HuH-7.5 (cell line): ENCODE measurements around the gene NCOR2.

ENCODE experiments used
- DNase-seq: peaks from one replicate; pipeline ENCODE4 v3.0.0; 2011; ENCODE audit warnings: low spot score

Gene NCOR2

GRCh38 chr12:124566997-124567672 is at the start of gene NCOR2:
TSS of gene NCOR2 (minus strand) at chr12:124567612. CDS start at chr12:124495251, 72,361 bp downstream.
- DNase-seq: peak; percentile 45

GRCh38 chr12:124616394-124617221 is 49.2 kb upstream of the NCOR2 start:
- DNase-seq: no peak

- DNase-seq: no peak
Observed at GRCh38 chr12:124614512-124615292, 47.3 kb upstream of the NCOR2 start.

- DNase-seq: no peak
Observed at GRCh38 chr12:124613151-124613585, 45.8 kb upstream of the NCOR2 start.

GRCh38 chr12:124612410-124612680 is 44.9 kb upstream of the NCOR2 start:
- no peak for DNase-seq

GRCh38 chr12:124611559-124612409 is 44.4 kb upstream of the NCOR2 start:
- DNase-seq: no peak

- no peak for DNase-seq
Observed at GRCh38 chr12:124610629-124611558, 43.5 kb upstream of the NCOR2 start.

GRCh38 chr12:124610021-124610612 is 42.7 kb upstream of the NCOR2 start:
- DNase-seq: no peak

- DNase-seq: peak; percentile 42
Observed at GRCh38 chr12:124609041-124609989, 41.9 kb upstream of the NCOR2 start.

GRCh38 chr12:124608450-124608870 is 41.0 kb upstream of the NCOR2 start:
- no peak for DNase-seq

- DNase-seq: no peak
Observed at GRCh38 chr12:124607681-124608425, 40.4 kb upstream of the NCOR2 start.

GRCh38 chr12:124605883-124606774 is 38.7 kb upstream of the NCOR2 start:
- DNase-seq: no peak

GRCh38 chr12:124605150-124605882 is 37.9 kb upstream of the NCOR2 start:
- DNase-seq: no peak

GRCh38 chr12:124604264-124604680 is 36.9 kb upstream of the NCOR2 start:
- DNase-seq: no peak

GRCh38 chr12:124603831-124604251 is 36.4 kb upstream of the NCOR2 start:
- DNase-seq: no peak

- no peak for DNase-seq
Observed at GRCh38 chr12:124603100-124603541, 35.7 kb upstream of the NCOR2 start.
